ENCODE data around the gene CACNA1A. TPM values are rescaled to one million over a fixed set of nuclear protein-coding genes. Genes with fewer than 3 reads are reported as not detected.
"Not testable (repeated sequence)": the region's sequence is repeated elsewhere in the genome, so short reads cannot be mapped to it uniquely, and the experiment has no call there.

The CACNA1A gene
- total RNA-seq, 1 experiment from 2014 or later: 0.56 TPM

GRCh38 chr19:13166151-13166550 lies 340.1 kb downstream of the CACNA1A start:
- DNase-seq, H3K9me3 ChIP-seq, H3K4me3 ChIP-seq, H3K27me3 ChIP-seq, H3K36me3 ChIP-seq: not testable (repeated sequence)

GRCh38 chr19:13165162-13165997 lies 340.9 kb downstream of the CACNA1A start:
- no peak for DNase-seq
- no peaks in the 10 kb centered on the region for H3K27me3 ChIP-seq
- H3K9me3 ChIP-seq: no peaks in the 10 kb centered on the region
- H3K36me3 ChIP-seq: no peaks in the 10 kb centered on the region
- H3K4me3 ChIP-seq: no peak overlapping the region

GRCh38 chr19:13164343-13165161 lies 341.7 kb downstream of the CACNA1A start:
- H3K36me3 ChIP-seq: no peaks in the 10 kb centered on the region
- H3K27me3 ChIP-seq: no peaks in the 10 kb centered on the region
- H3K4me3 ChIP-seq: peak overlapping the region; percentile 18
- DNase-seq: peak; percentile 85
- no peaks in the 10 kb centered on the region for H3K9me3 ChIP-seq

- Histone ChIP-seq H3K4me3 (peak overlapping the region; percentile 32), H3K36me3 (no peaks in the 10 kb centered on the region), H3K27me3 (no peaks in the 10 kb centered on the region), H3K9me3 (no peaks in the 10 kb centered on the region)
- peak; percentile 100 for DNase-seq
These were observed 342.5 kb downstream of the CACNA1A start for GRCh38 chr19:13163609-13164342.

- Histone ChIP-seq H3K4me3 (peak overlapping the region; percentile 39), H3K27me3 (no peaks in the 10 kb centered on the region), H3K9me3 (no peaks in the 10 kb centered on the region), H3K36me3 (no peaks in the 10 kb centered on the region)
- peak; percentile 100 for DNase-seq
These were observed 343.3 kb downstream of the CACNA1A start for GRCh38 chr19:13162724-13163608.

GRCh38 chr19:13160557-13160956 lies 345.7 kb downstream of the CACNA1A start:
- Histone ChIP-seq H3K9me3 (no peaks in the 10 kb centered on the region), H3K36me3 (peaks cover 8% of the 10 kb centered on the region), H3K4me3 (no peak overlapping the region), H3K27me3 (no peaks in the 10 kb centered on the region)
- peak; percentile 81 for DNase-seq

GRCh38 chr19:13159713-13160112 lies 346.6 kb downstream of the CACNA1A start:
- peaks cover 16% of the 10 kb centered on the region for H3K36me3 ChIP-seq
- no peaks in the 10 kb centered on the region for H3K27me3 ChIP-seq
- no peak overlapping the region for H3K4me3 ChIP-seq
- no peaks in the 10 kb centered on the region for H3K9me3 ChIP-seq
- DNase-seq: no peak

Measured in MG63 (cell line).